KMS-11 (cell line): ENCODE data around the gene ANKDD1A.

ENCODE experiments used
- H2AFZ ChIP-seq: fragments of 200-600 bp; sonication (generic); 2 replicates; pipeline ENCODE4 v1.6.1; 2016; ENCODE audit warnings: antibody characterized with exemption, mixed run types, low read depth
- H3K27ac ChIP-seq: fragments of 200-600 bp; sonication (generic); 2 replicates; pipeline ENCODE4 v1.6.1; 2016; ENCODE audit warnings: mild to moderate bottlenecking, mixed run types
- H3K27me3 ChIP-seq: fragments of 200-600 bp; sonication (generic); 2 replicates; pipeline ENCODE4 v1.6.1; 2017; ENCODE audit warnings: mild to moderate bottlenecking, low read depth, mixed run types, moderate library complexity; ENCODE audit not compliant: insufficient read depth
- H3K36me3 ChIP-seq: fragments of 200-600 bp; sonication (generic); 2 replicates; pipeline ENCODE4 v1.6.1; 2017; ENCODE audit warnings: mild to moderate bottlenecking, mixed run types; ENCODE audit not compliant: insufficient read depth
- H3K4me1 ChIP-seq: fragments of 200-600 bp; sonication (generic); 2 replicates; pipeline ENCODE4 v1.6.1; 2016; ENCODE audit warnings: mild to moderate bottlenecking, low read depth, mixed run types; ENCODE audit not compliant: poor library complexity, severe bottlenecking
- H3K4me2 ChIP-seq: fragments of 200-600 bp; sonication (generic); 2 replicates; pipeline ENCODE4 v1.7.0; 2016; ENCODE audit warnings: mild to moderate bottlenecking, mixed run types
- H3K4me3 ChIP-seq: fragments of 200-600 bp; sonication (generic); IDR thresholded peaks from 2 replicates; pipeline ENCODE4 v1.6.1; 2017; ENCODE audit warnings: low read depth, low read length, mixed read lengths; ENCODE audit not compliant: insufficient read depth
- H3K79me2 ChIP-seq: fragments of 200-600 bp; sonication (generic); 2 replicates; pipeline ENCODE4 v1.6.1; 2016; ENCODE audit warnings: low read depth, mixed run types; ENCODE audit not compliant: insufficient read depth
- H3K9ac ChIP-seq: fragments of 200-600 bp; sonication (generic); 2 replicates; pipeline ENCODE4 v1.6.1; 2016; ENCODE audit warnings: mild to moderate bottlenecking, mixed run types
- H4K20me1 ChIP-seq: fragments of 200-600 bp; sonication (generic); 2 replicates; pipeline ENCODE4 v1.6.1; 2016; ENCODE audit warnings: mild to moderate bottlenecking, mixed run types; ENCODE audit not compliant: insufficient read depth
- TF ChIP-seq, protein P1 (sequence below): fragments of 200-600 bp; sonication (generic); conservative IDR thresholded peaks from 2 replicates; pipeline ENCODE4 v1.6.1; 2017; ENCODE audit warnings: low read depth, mild to moderate bottlenecking, antibody characterized with exemption, low read length, moderate library complexity, mixed read lengths

ANKDD1A gene

DNA sequence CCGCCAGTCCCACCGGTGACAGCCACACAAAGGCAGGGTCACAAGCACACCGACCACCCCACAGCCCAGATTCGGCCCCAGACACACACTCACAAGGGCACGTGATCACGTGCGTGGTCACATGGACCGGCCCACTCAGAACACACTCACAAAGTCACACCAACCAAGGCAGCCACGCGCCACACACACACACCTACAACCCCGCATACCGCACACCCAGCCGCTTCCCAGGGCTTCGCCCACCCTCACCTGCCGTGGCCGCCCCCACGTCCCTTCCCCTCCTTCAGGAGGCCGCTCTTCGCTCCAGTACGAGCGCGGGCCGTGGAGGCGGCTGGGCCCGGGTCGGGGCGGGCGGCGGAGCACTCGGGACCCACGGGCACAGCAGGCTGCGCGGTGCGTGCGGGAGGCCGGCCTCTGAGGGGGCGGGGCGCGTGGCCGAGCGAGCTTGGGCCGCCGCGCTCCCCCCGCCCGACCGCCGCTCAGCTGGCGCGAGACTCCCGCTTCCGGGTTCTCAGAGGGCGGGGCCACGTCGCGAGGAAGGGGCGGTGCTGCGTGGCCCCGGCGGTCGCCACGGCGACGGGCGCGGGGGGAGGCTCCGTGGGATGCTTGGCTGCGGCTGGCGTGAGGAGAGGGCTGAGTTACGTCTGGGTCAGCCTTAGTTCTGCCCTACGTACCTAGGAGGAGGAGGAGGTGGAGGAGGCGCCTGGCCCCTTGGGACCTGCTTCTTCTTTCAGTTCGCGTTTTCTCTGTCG lies 77.9 kb downstream of the ANKDD1A start, which contains the start of gene SPG21:
Gene SPG21 (minus strand): TSS at position 499 of the 752 bp plus-strand sequence. CDS start 6,345 bp downstream, outside the sequence.
- peaks cover 20% of the 10 kb centered on the region for H3K4me1 ChIP-seq
- H4K20me1 ChIP-seq = no peaks in the 10 kb centered on the region

DNA sequence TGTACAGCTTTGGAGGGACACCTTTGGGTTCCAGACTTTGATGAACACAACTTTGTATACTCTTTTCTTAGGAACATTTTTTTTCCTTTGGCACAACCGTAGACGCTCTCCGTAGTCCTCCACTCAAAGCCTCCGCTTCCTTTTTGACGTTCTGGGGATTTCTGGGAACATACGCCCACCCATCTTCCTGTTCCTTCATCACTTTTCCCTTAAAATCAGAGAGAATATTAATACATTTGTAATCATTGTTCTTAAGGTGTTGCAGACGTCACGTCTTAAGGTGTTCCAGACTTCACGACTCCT lies 78.4 kb downstream of the ANKDD1A start:
- H3K79me2 ChIP-seq = no peaks in the 10 kb centered on the region; the same call in 1 of the 2 replicates
- 0 out of 2 replicates have a peak overlapping the region, but pooled peaks have one; percentile 13 for H3K27ac ChIP-seq
- H3K27me3 ChIP-seq = no peaks in the 10 kb centered on the region
- peak overlapping the region; percentile 66; the same call in 1 of the 2 replicates for H3K9ac ChIP-seq
- peak overlapping the region; percentile 76 for H2AFZ ChIP-seq
- TF ChIP-seq, protein P1, sequence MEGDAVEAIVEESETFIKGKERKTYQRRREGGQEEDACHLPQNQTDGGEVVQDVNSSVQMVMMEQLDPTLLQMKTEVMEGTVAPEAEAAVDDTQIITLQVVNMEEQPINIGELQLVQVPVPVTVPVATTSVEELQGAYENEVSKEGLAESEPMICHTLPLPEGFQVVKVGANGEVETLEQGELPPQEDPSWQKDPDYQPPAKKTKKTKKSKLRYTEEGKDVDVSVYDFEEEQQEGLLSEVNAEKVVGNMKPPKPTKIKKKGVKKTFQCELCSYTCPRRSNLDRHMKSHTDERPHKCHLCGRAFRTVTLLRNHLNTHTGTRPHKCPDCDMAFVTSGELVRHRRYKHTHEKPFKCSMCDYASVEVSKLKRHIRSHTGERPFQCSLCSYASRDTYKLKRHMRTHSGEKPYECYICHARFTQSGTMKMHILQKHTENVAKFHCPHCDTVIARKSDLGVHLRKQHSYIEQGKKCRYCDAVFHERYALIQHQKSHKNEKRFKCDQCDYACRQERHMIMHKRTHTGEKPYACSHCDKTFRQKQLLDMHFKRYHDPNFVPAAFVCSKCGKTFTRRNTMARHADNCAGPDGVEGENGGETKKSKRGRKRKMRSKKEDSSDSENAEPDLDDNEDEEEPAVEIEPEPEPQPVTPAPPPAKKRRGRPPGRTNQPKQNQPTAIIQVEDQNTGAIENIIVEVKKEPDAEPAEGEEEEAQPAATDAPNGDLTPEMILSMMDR = no peak
- no peaks in the 10 kb centered on the region for H4K20me1 ChIP-seq
- no peak overlapping the region for H3K4me3 ChIP-seq
- H3K4me2 ChIP-seq = peak overlapping the region; percentile 38
- peaks cover 20% of the 10 kb centered on the region for H3K4me1 ChIP-seq
- H3K36me3 ChIP-seq = no peaks in the 10 kb centered on the region

More for the DNA sequence above, 77.9 kb downstream of the ANKDD1A start, which contains the start of gene SPG21:
- Histone ChIP-seq H3K4me2 (peak within 1 kb of the TSS; percentile 66), H3K79me2 (no peaks in the 10 kb centered on the region; the same call in 1 of the 2 replicates), H3K27me3 (no peaks in the 10 kb centered on the region), H3K27ac (peak within 1 kb of the TSS; percentile 28; the same call in 1 of the 2 replicates), H3K36me3 (no peaks in the 10 kb centered on the region), H3K4me3 (no peak within 1 kb of the TSS), H2AFZ (peak within 1 kb of the TSS; percentile 76), H3K9ac (peak within 1 kb of the TSS; percentile 66)
- TF ChIP-seq, protein P1 = no peak

DNA sequence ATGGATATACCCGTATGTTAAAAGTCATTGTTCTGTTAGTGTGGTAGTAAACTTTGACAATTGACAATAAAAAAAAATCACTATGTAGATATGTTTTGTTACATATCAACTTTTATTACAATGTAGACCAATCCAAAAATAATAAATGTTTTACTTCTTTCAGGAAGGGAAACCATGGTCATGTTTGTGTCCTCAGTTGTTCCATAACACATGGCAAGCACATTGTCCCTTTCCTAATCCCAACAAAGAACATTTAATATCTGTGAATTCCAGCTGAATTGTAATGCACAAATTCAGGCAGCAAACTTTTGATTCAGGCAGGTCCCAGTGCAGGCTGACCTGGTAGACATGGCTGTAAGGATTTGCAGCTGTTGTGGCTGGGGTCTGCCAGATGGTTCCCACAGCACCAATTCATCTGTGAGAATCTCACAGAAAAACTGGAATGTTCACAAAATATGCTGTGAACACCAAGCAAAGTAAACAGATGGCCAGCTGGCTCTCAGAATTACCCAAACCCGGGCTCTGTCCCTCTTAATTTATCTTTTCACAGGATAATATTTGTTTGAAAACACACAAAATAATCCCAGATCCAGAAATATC lies 79.9 kb downstream of the ANKDD1A start:
- H2AFZ ChIP-seq = no peak overlapping the region
- H3K4me1 ChIP-seq = peaks cover 15% of the 10 kb centered on the region
- H3K36me3 ChIP-seq = no peaks in the 10 kb centered on the region
- H3K4me2 ChIP-seq = no peak overlapping the region
- TF ChIP-seq, protein P1 = no peak
- H3K27me3 ChIP-seq = no peaks in the 10 kb centered on the region
- no peaks in the 10 kb centered on the region for H4K20me1 ChIP-seq
- no peak overlapping the region for H3K9ac ChIP-seq
- no peaks in the 10 kb centered on the region; the same call in 1 of the 2 replicates for H3K79me2 ChIP-seq
- H3K4me3 ChIP-seq = no peak overlapping the region
- H3K27ac ChIP-seq = no peak overlapping the region

DNA sequence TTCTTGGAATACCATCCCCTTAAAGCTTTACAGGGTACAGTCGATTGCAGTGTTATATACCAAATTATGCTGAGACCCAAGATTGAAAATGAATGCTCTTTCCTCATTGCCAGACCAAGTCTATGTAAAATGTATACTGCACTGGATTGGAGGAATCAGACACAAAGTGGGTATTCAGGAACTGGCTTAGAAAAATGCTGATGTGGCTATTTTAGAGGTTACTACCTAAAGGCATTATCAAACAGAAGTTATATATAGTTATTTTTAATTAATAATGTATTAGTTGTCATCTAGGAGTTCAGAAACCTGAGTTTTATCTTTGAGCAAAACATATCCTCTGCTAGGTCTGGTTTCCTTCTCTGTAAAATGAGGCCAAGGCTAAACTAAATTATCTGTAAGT lies 81.6 kb downstream of the ANKDD1A start:
- Histone ChIP-seq H2AFZ (no peak overlapping the region), H3K4me2 (no peak overlapping the region), H3K4me1 (peaks cover 15% of the 10 kb centered on the region), H3K9ac (no peak overlapping the region), H3K27ac (no peak overlapping the region), H3K36me3 (no peaks in the 10 kb centered on the region), H3K79me2 (no peaks in the 10 kb centered on the region; the same call in 1 of the 2 replicates), H4K20me1 (no peaks in the 10 kb centered on the region), H3K4me3 (no peak overlapping the region), H3K27me3 (no peaks in the 10 kb centered on the region)
- TF ChIP-seq, protein P1 = no peak
